GM12878 (cell line): ENCODE data around the gene DIP2C. TPM values are rescaled to one million over a fixed set of nuclear protein-coding genes. Genes with fewer than 3 reads are reported as not detected.

Experiments
- ATAC-seq: fragments of 200-7000 bp; cut with Tn5 transposase; 3 replicates; pipeline ENCODE4 v1.9.1; 2020; ENCODE audit warnings: mild to moderate bottlenecking, moderate library complexity
- BruUV-seq: library from RNA; stranded (reverse); fragments of 400-500 nt; replicated peaks from 2 replicates; lab custom pipeline; 2021; lab: Mats Ljungman, UMichigan
- CTCF ChIA-PET: fragments of 300-600 bp; sonication (Branson Sonifier 250); formaldehyde crosslinking; extraction: SDS; loops from one replicate; lab custom pipeline; 2021; ENCODE audit warnings: inconsistent platforms; lab: Yijun Ruan, JAX
- POLR2A ChIA-PET: fragments of 350-600 bp; formaldehyde crosslinking; extraction: SDS; loops from one replicate; lab custom pipeline; 2021; ENCODE audit warnings: inconsistent platforms; lab: Charles Lee
- RAD21 ChIA-PET: fragments of 300-600 bp; sonication (Branson Sonifier 250); formaldehyde crosslinking; loops from one replicate; lab custom pipeline; 2023; ENCODE audit warnings: antibody characterized with exemption; ENCODE audit not compliant: unreplicated experiment; lab: Charles Lee
- SMC1A ChIA-PET: fragments of 300-600 bp; sonication (Branson Sonifier 250); formaldehyde crosslinking; loops from one replicate; lab custom pipeline; 2023; ENCODE audit not compliant: unreplicated experiment, uncharacterized antibody; lab: Charles Lee
- DNase-seq: peaks from one replicate; pipeline ENCODE4 v3.0.0-alpha.2; 2011; ENCODE audit warnings: low read depth, low spot score
- FAIRE-seq: peaks from 3 replicates; lab custom pipeline; 2011; peaks lifted over from hg19 to GRCh38; lab: Jason Lieb, UNC
- H2AFZ ChIP-seq: 2 replicates; pipeline ENCODE4 v1.6.0; 2011; ENCODE audit warnings: low read depth, low read length, control low read depth; ENCODE audit not compliant: control insufficient read depth
- H3K27ac ChIP-seq: 2 replicates; pipeline ENCODE4 v1.5.1; 2011; ENCODE audit warnings: control low read depth; ENCODE audit not compliant: control insufficient read depth, insufficient read depth
- H3K27me3 ChIP-seq, 2 experiments: replicated peaks in 1 of 2; 2 replicates each; pipeline versions ENCODE4 v1.6.0 to v1.6.1; 2011; ENCODE audit warnings: low read length in 1 of 2; ENCODE audit not compliant: control insufficient read depth in 2 of 2, insufficient read depth in 2 of 2
- H3K36me3 ChIP-seq, 2 experiments: 2 replicates each; pipeline ENCODE4 v1.5.1; 2011; ENCODE audit warnings: low read length in 1 of 2; ENCODE audit not compliant: control insufficient read depth in 2 of 2, insufficient read depth in 2 of 2
- H3K4me1 ChIP-seq: 2 replicates; pipeline ENCODE4 v1.6.1; 2011; ENCODE audit warnings: mild to moderate bottlenecking, low read length, moderate library complexity, mixed read lengths; ENCODE audit not compliant: control insufficient read depth, insufficient read depth
- H3K4me2 ChIP-seq: 2 replicates; pipeline ENCODE4 v1.6.0; 2011; ENCODE audit warnings: control low read depth; ENCODE audit not compliant: control insufficient read depth, insufficient read depth
- H3K4me3 ChIP-seq: fragments of 200-600 bp; sonication (generic); 2 replicates; pipeline ENCODE4 v1.5.1; 2016
- H3K79me2 ChIP-seq: 2 replicates; pipeline ENCODE4 v1.6.0; 2011; ENCODE audit warnings: low read length; ENCODE audit not compliant: control insufficient read depth, insufficient read depth
- H3K9ac ChIP-seq: 2 replicates; pipeline ENCODE4 v1.8.0; 2011; ENCODE audit warnings: low read length, control low read depth, mixed read lengths; ENCODE audit not compliant: control insufficient read depth, insufficient read depth
- H3K9me3 ChIP-seq: replicated peaks from 3 replicates; pipeline ENCODE4 v1.5.1; 2011; ENCODE audit warnings: mild to moderate bottlenecking, low read length; ENCODE audit not compliant: control insufficient read depth, insufficient read depth
- H4K20me1 ChIP-seq: 2 replicates; pipeline ENCODE4 v1.6.0; 2011; ENCODE audit not compliant: control insufficient read depth, insufficient read depth
- CBX3 ChIP-seq: fragments of 200-600 bp; sonication (generic); IDR thresholded peaks from 2 replicates; pipeline ENCODE4 v1.6.1; 2016; ENCODE audit warnings: low read depth, borderline replicate concordance
- DPF2 ChIP-seq: fragments of 450-650 bp; IDR thresholded peaks from 2 replicates; pipeline ENCODE4 v1.6.1; 2017; ENCODE audit warnings: mild to moderate bottlenecking
- E4F1 ChIP-seq: fragments of 450-650 bp; IDR thresholded peaks from 2 replicates; pipeline ENCODE4 v1.6.1; 2018; ENCODE audit warnings: borderline replicate concordance, mild to moderate bottlenecking; ENCODE audit not compliant: partially characterized antibody
- ELK1 ChIP-seq: IDR thresholded peaks from 2 replicates; pipeline ENCODE4 v1.6.1; 2012; ENCODE audit warnings: low read depth, low read length, improper control_type of control experiment
- HDAC6 ChIP-seq: fragments of 200-600 bp; sonication (generic); IDR thresholded peaks from one replicate; pipeline ENCODE4 v1.8.0; 2017; ENCODE audit warnings: antibody characterized with exemption; ENCODE audit not compliant: unreplicated experiment
- IKZF1 ChIP-seq: fragments of 450-650 bp; conservative IDR thresholded peaks from 2 replicates; pipeline ENCODE4 v1.6.1; 2017; ENCODE audit warnings: antibody characterized with exemption, mild to moderate bottlenecking
- IRF3 ChIP-seq: fragments of 450-650 bp; IDR thresholded peaks from 2 replicates; pipeline ENCODE4 v1.6.1; 2014; ENCODE audit warnings: mild to moderate bottlenecking
- NFXL1 ChIP-seq: fragments of 450-650 bp; IDR thresholded peaks from 2 replicates; pipeline ENCODE4 v1.6.1; 2017; ENCODE audit warnings: antibody characterized with exemption, mild to moderate bottlenecking, borderline replicate concordance
- USF1 ChIP-seq: IDR thresholded peaks from 2 replicates; pipeline ENCODE4 v1.6.1; 2011; ENCODE audit warnings: borderline replicate concordance, low read depth, mild to moderate bottlenecking, moderate library complexity, mixed read lengths, low read length; ENCODE audit not compliant: insufficient read depth; ENCODE audit errors: extremely low read length
- YBX1 ChIP-seq: fragments of 450-650 bp; IDR thresholded peaks from 2 replicates; pipeline ENCODE4 v1.6.1; 2016; ENCODE audit warnings: antibody characterized with exemption
- WGBS: methylation state at CpG from one replicate; pipeline ENCODE4 v1.1.6; 2016; ENCODE audit warnings: low lambda C conversion rate; ENCODE audit not compliant: insufficient replicate concordance, insufficient coverage; ENCODE audit errors: missing lambda C conversion rate; 5-methylcytosine and 5-hydroxymethylcytosine counted together
- in situ Hi-C: fragments of 300-500 bp; cut with MboI; formaldehyde crosslinking; loops from 9 replicates; pipeline ENCODE4 v1.14.3; 2018; ENCODE audit warnings: mixed read lengths
- intact Hi-C: fragments of 100-400 bp; cut with micrococcal nuclease; formaldehyde crosslinking; loops from one replicate; pipeline ENCODE4 v1.14.2; 2022; ENCODE audit not compliant: unreplicated experiment
- polyA plus RNA-seq, 11 experiments: library from polyadenylated mRNA; depleted of rRNA in 4 of 11; unstranded in 6 of 11; stranded (reverse) in 5 of 11; fragments of >200 nt; fragmentation: Nextera tagmentation in 4 of 11; fragmentation: Illumina TruSeq in 1 of 11; extraction: Ambion mirVana in 4 of 11; extraction: Trizol in 1 of 11; gene quantifications; 1 replicate in 1 of 11; 2 replicates in 10 of 11; pipeline versions ENCODE4 v1.2.1 to v1.2.3, GENCODE V29; 2011 to 2016; ENCODE audit warnings: inconsistent platforms in 2 of 11, missing spikeins in 2 of 11, low read depth in 1 of 11
- total RNA-seq, 4 experiments: library from RNA; depleted of rRNA in 3 of 4; stranded (reverse); fragments of >200 nt in 3 of 4; fragmentation: Illumina TruSeq in 1 of 4; extraction: Trizol in 1 of 4; gene quantifications; 2 replicates each; pipeline versions ENCODE4 v1.2.1 to v1.2.3, GENCODE V29; 2013 to 2021

The DIP2C gene
- total and polyA plus RNA-seq, 10 of the 15 experiments (the other 5 are each of a cell fraction or from before 2014, with no cell fraction given): 0.01 to 0.10 (median 0.06) TPM

- WGBS: 21% methylated on average over 4 of the region's 4 CpGs
- H3K4me2 ChIP-seq: no peak overlapping the region
- CTCF ChIA-PET: no interaction called here
- no peak overlapping the region for H2AFZ ChIP-seq
- H3K36me3 ChIP-seq: no peaks in the 10 kb centered on the region
- SMC1A ChIA-PET: no interaction called here
- RAD21 ChIA-PET: no interaction called here
- no peak overlapping the region for H3K4me3 ChIP-seq
- H3K9ac ChIP-seq: no peak overlapping the region
- in situ Hi-C loops: loop anchor here (10.0 kb wide), 1 partner anchor 575 kb away; no protein-coding TSS in a partner anchor
- TF ChIP-seq CBX3: no peak
- TF ChIP-seq DPF2: no peak
- TF ChIP-seq ELK1: no peak
- no peak for TF ChIP-seq YBX1
- TF ChIP-seq NFXL1: no peak
- TF ChIP-seq, all 136 proteins: peak for 0
- intact Hi-C loops: no loop called here
- H3K79me2 ChIP-seq: no peaks in the 10 kb centered on the region
- FAIRE-seq: no peak
- no peaks in the 10 kb centered on the region for H3K9me3 ChIP-seq
- H3K27me3 ChIP-seq: peaks cover 0 to 4% of the 10 kb centered on the region in 2 experiments; a peak in 3 of 4 replicates
- no peak for DNase-seq
- no peaks in the 10 kb centered on the region for H3K4me1 ChIP-seq
- POLR2A ChIA-PET: no interaction called here
- ATAC-seq: no peak
- no TSS peak for BruUV-seq
- no peaks in the 10 kb centered on the region for H4K20me1 ChIP-seq
- no peak overlapping the region for H3K27ac ChIP-seq
These were observed 189.5 kb downstream of the DIP2C start for GRCh38 chr10:499991-500390.

- H3K79me2 ChIP-seq: no peaks in the 10 kb centered on the region
- H3K36me3 ChIP-seq: no peaks in the 10 kb centered on the region
- 67% methylated on average over 15 of the region's 15 CpGs for WGBS
- ChIA-PET SMC1A (no interaction called here), RAD21 (no interaction called here), CTCF (no interaction called here), POLR2A (no interaction called here)
- no peak overlapping the region for H3K4me3 ChIP-seq
- in situ Hi-C loops: no loop called here
- no peaks in the 10 kb centered on the region for H3K9me3 ChIP-seq
- H4K20me1 ChIP-seq: no peaks in the 10 kb centered on the region
- H3K4me1 ChIP-seq: no peaks in the 10 kb centered on the region
- no peak for DNase-seq
- no peak overlapping the region for H3K9ac ChIP-seq
- intact Hi-C loops: no loop called here
- no peak overlapping the region for H2AFZ ChIP-seq
- FAIRE-seq: no peak
- peaks cover 0 to 7% of the 10 kb centered on the region in 2 experiments; a peak in 3 of 4 replicates for H3K27me3 ChIP-seq
- BruUV-seq: no TSS peak
- H3K27ac ChIP-seq: no peak overlapping the region
- no peak overlapping the region for H3K4me2 ChIP-seq
- ATAC-seq: no peak
- TF ChIP-seq HDAC6 (no peak), IKZF1 (no peak), E4F1 (no peak), IRF3 (no peak), USF1 (no peak)
These were observed 190.6 kb downstream of the DIP2C start for GRCh38 chr10:498760-499435.
